Smooth muscle cell (in vitro differentiated cells): ENCODE data around the gene CCDC154. TPM values are rescaled to one million over a fixed set of nuclear protein-coding genes. Genes with fewer than 3 reads are reported as not detected.
A peak's percentile ranks its signal among the peaks of the same experiment; 100 is the strongest.

Source experiments
- DNase-seq: peaks from one replicate; lab custom pipeline; 2025; ENCODE audit not compliant: unreplicated experiment; lab: John Stamatoyannopoulos, UW
- H2AFZ ChIP-seq: fragments of 200-600 bp; sonication (generic); 2 replicates; pipeline ENCODE4 v1.6.0; 2016; ENCODE audit warnings: antibody characterized with exemption, low read depth, mild to moderate bottlenecking
- H3F3A ChIP-seq: fragments of 200-600 bp; sonication (generic); 2 replicates; pipeline ENCODE4 v1.6.0; 2017; ENCODE audit warnings: antibody characterized with exemption, low read depth
- H3K27ac ChIP-seq: fragments of 200-600 bp; sonication (generic); 2 replicates; pipeline ENCODE4 v1.5.1; 2016; ENCODE audit warnings: low read depth, mild to moderate bottlenecking
- H3K27me3 ChIP-seq: fragments of 200-600 bp; sonication (generic); 2 replicates; pipeline ENCODE4 v1.6.1; 2016; ENCODE audit warnings: low read depth, mild to moderate bottlenecking
- H3K36me3 ChIP-seq: fragments of 200-600 bp; sonication (generic); 2 replicates; pipeline ENCODE4 v1.5.1; 2016; ENCODE audit warnings: low read depth
- H3K4me1 ChIP-seq: fragments of 200-600 bp; sonication (generic); 2 replicates; pipeline ENCODE4 v1.5.1; 2016; ENCODE audit warnings: low read depth
- H3K4me2 ChIP-seq: fragments of 200-600 bp; sonication (generic); 2 replicates; pipeline ENCODE4 v1.6.0; 2016; ENCODE audit warnings: mild to moderate bottlenecking
- H3K4me3 ChIP-seq: fragments of 200-600 bp; sonication (generic); 2 replicates; pipeline ENCODE4 v1.5.1; 2016; ENCODE audit warnings: mild to moderate bottlenecking
- H3K79me2 ChIP-seq: fragments of 200-600 bp; sonication (generic); 2 replicates; pipeline ENCODE4 v1.6.0; 2016; ENCODE audit warnings: low read depth, mild to moderate bottlenecking
- H3K9ac ChIP-seq: fragments of 200-600 bp; sonication (generic); 2 replicates; pipeline ENCODE4 v1.6.0; 2016; ENCODE audit warnings: low read depth
- H3K9me3 ChIP-seq: fragments of 200-600 bp; sonication (generic); replicated peaks from 2 replicates; pipeline ENCODE4 v1.5.1; 2016; ENCODE audit warnings: low read depth
- H4K20me1 ChIP-seq: fragments of 200-600 bp; sonication (generic); 2 replicates; pipeline ENCODE4 v1.6.0; 2016; ENCODE audit warnings: low read depth
- CTCF ChIP-seq: fragments of 200-600 bp; sonication (generic); IDR thresholded peaks from 2 replicates; pipeline ENCODE4 v1.5.1; 2017; ENCODE audit warnings: borderline replicate concordance, mild to moderate bottlenecking, antibody characterized with exemption; ENCODE audit not compliant: insufficient read depth, poor library complexity, severe bottlenecking
- WGBS: methylation state at CpG from one replicate; pipeline ENCODE4 v1.1.7; 2016; ENCODE audit warnings: low lambda C conversion rate; 5-methylcytosine and 5-hydroxymethylcytosine counted together
- polyA plus RNA-seq: library from polyadenylated mRNA; unstranded; fragments of >200 nt; fragmentation: Nextera tagmentation; extraction: Ambion mirVana; gene quantifications from 2 replicates; pipeline ENCODE4 v1.2.1, GENCODE V29; 2016
- total RNA-seq: library from RNA; depleted of rRNA; stranded (reverse); fragments of >200 nt; gene quantifications from 2 replicates; pipeline ENCODE4 v1.2.3, GENCODE V29; 2014

CCDC154 gene
- total and polyA plus RNA-seq, 2 experiments from 2014 or later, result 0.24 TPM; not detected in 1

GRCh38 chr16:1475552-1476114 lies 31.3 kb upstream of the CCDC154 start:
- peaks cover 7% of the 10 kb centered on the region for H3K4me1 ChIP-seq
- peak overlapping the region; percentile 67 for H3K27ac ChIP-seq
- peak overlapping the region; percentile 94 for H3K4me2 ChIP-seq
- no peaks in the 10 kb centered on the region for H3F3A ChIP-seq
- WGBS, result 82% methylated on average over 15 of the region's 15 CpGs
- H2AFZ ChIP-seq, result peak overlapping the region; percentile 98
- peak overlapping the region; percentile 95 for H3K9ac ChIP-seq
- no peaks in the 10 kb centered on the region for H3K36me3 ChIP-seq
- H3K27me3 ChIP-seq, result no peaks in the 10 kb centered on the region
- no peaks in the 10 kb centered on the region for H4K20me1 ChIP-seq
- TF ChIP-seq CTCF, result no peak
- H3K9me3 ChIP-seq, result no peaks in the 10 kb centered on the region
- H3K79me2 ChIP-seq, result peaks cover 37% of the 10 kb centered on the region
- H3K4me3 ChIP-seq, result peak overlapping the region; percentile 77
- no peak for DNase-seq

DNA sequence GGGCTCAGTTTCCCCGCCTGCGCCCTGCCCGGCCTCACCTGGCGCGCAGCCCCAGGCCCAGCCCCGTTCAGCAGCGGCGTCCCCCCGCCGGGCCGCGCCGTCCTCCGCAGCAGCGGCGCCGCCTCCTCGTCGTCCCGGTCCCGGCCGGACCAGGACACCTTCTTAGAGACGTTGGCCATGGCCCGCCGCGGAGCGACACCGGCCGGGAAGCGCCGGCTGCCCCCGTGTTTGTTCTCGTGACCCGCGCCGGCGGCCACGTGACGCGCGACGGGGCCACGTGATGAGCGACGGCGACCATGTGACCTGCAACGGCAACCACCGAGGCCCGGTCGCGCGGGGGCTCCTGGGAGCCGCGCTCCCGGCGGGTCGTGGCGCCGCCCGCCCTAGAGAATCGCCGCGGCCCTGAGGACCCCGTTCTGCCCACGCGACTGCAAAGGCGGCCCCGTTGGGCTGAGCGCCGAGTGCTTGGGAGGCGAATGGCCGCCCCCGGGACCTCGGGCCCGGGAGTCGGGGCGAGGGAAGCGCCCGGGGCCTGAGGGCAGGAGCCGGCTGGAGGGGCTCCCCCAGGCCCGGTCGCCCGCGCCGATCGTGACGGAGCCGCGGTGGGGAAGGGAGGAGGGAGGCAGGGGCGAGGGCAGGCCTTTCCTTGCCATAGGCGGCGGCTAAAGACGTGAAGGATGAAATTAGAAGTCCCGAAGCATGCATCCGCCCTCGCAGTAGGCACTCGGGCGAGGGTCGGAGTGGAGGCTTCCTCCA lies 30.6 kb upstream of the CCDC154 start, which contains the start of gene CLCN7:
Gene CLCN7, minus strand, starts transcription at position 233 of the 756 bp plus-strand sequence. Its CDS starts 54 bp downstream, at position 179.
- H3K9ac ChIP-seq, result peak within 1 kb of the TSS; percentile 95
- peaks cover 39% of the 10 kb centered on the region for H3K79me2 ChIP-seq
- no peaks in the 10 kb centered on the region for H3K27me3 ChIP-seq
- H4K20me1 ChIP-seq, result no peaks in the 10 kb centered on the region
- H3K27ac ChIP-seq, result peak within 1 kb of the TSS; percentile 67
- TF ChIP-seq CTCF, result no peak
- no peaks in the 10 kb centered on the region for H3K9me3 ChIP-seq
- WGBS, result 4% methylated on average over 77 of the region's 99 CpGs
- peaks cover 7% of the 10 kb centered on the region for H3K4me1 ChIP-seq
- peak within 1 kb of the TSS; percentile 77 for H3K4me3 ChIP-seq
- DNase-seq, result peak; percentile 57
- H3K36me3 ChIP-seq, result no peaks in the 10 kb centered on the region
- H2AFZ ChIP-seq, result peak within 1 kb of the TSS; percentile 98
- H3K4me2 ChIP-seq, result peak within 1 kb of the TSS; percentile 94
- no peaks in the 10 kb centered on the region for H3F3A ChIP-seq

DNA sequence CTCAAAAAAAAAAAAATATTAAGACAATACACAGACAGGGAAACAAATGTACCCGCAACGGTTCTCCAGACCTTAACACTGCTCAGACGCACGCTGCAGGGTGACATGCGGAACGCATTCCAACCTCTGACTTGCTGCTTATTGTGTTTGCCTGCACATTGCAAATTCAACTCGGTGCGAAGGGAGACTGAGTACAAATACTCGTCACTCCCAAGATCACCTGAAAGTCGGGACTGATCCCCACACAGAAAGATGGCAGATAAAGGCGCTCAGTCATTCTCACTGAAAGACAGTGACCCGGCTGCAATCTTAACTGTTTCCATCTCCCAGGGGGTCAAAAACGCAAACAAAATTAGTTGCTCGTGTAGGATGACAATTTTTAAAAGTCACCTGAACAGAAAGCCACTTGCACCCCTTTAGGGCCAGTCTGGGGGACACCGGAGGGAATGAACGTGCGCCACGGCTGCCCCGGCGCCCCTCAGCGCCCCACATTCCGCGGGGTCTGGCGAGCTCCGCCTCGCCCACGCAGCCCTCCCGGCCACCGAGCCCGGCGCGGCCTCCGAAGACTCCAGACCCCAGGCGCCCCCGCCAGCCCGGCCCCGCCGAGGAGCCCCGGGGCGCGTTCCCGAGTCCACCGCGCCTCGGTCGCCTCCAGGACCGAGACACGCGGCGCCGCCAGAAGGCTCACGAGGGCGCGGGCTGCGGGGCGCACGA lies 29.9 kb upstream of the CCDC154 start:
- H4K20me1 ChIP-seq, result no peaks in the 10 kb centered on the region
- H2AFZ ChIP-seq, result peak overlapping the region; percentile 98
- no peaks in the 10 kb centered on the region for H3K36me3 ChIP-seq
- peak overlapping the region; percentile 94 for H3K4me2 ChIP-seq
- H3F3A ChIP-seq, result no peaks in the 10 kb centered on the region
- peaks cover 7% of the 10 kb centered on the region for H3K4me1 ChIP-seq
- H3K27ac ChIP-seq, result peak overlapping the region; percentile 67
- 20% methylated on average over 42 of the region's 57 CpGs for WGBS
- no peak for DNase-seq
- no peak for TF ChIP-seq CTCF
- H3K4me3 ChIP-seq, result peak overlapping the region; percentile 77
- H3K9me3 ChIP-seq, result no peaks in the 10 kb centered on the region
- H3K9ac ChIP-seq, result peak overlapping the region; percentile 95
- peaks cover 47% of the 10 kb centered on the region for H3K79me2 ChIP-seq
- no peaks in the 10 kb centered on the region for H3K27me3 ChIP-seq
